Mesenchymal stem cell (in vitro differentiated cells and primary cell): ENCODE results near the gene DENND4B.

Experiments
- DNase-seq: peaks from one replicate; pipeline ENCODE4 v3.0.0-alpha.2; 2013
- H2AFZ ChIP-seq: one replicate; pipeline ENCODE4 v1.6.1; 2013; ENCODE audit warnings: low read depth, mild to moderate bottlenecking, control low read depth, inconsistent platforms, low read length, moderate library complexity
- H2AK5ac ChIP-seq: 2 replicates; pipeline ENCODE4 v1.6.1; 2013; ENCODE audit warnings: low read length, moderate library complexity, mild to moderate bottlenecking, inconsistent platforms; ENCODE audit not compliant: severe bottlenecking
- H2BK120ac ChIP-seq: one replicate; pipeline ENCODE4 v1.6.1; 2013; ENCODE audit warnings: low read depth, mild to moderate bottlenecking, inconsistent platforms, low read length, moderate library complexity
- H2BK12ac ChIP-seq, 2 experiments: one replicate each; pipeline ENCODE4 v1.6.1; 2013; ENCODE audit warnings: inconsistent platforms in 2 of 2, low read length in 2 of 2, mild to moderate bottlenecking in 2 of 2, moderate library complexity in 2 of 2, control low read depth in 1 of 2
- H2BK15ac ChIP-seq: one replicate; pipeline ENCODE4 v1.6.1; 2013; ENCODE audit warnings: mild to moderate bottlenecking, low read depth, inconsistent platforms; ENCODE audit not compliant: poor library complexity, severe bottlenecking
- H2BK5ac ChIP-seq: 2 replicates; pipeline ENCODE4 v1.6.1; 2013; ENCODE audit warnings: low read depth, mild to moderate bottlenecking, low read length, control low read depth, inconsistent platforms; ENCODE audit not compliant: poor library complexity, severe bottlenecking
- H3K14ac ChIP-seq, 2 experiments: one replicate each; pipeline ENCODE4 v1.6.1; 2013; ENCODE audit warnings: inconsistent platforms in 2 of 2, low read length in 2 of 2, control low read depth in 1 of 2, mild to moderate bottlenecking in 1 of 2, moderate library complexity in 1 of 2
- H3K18ac ChIP-seq, 2 experiments: one replicate each; pipeline ENCODE4 v1.6.1; 2013; ENCODE audit warnings: inconsistent platforms in 2 of 2, low read length in 2 of 2, control low read depth in 1 of 2, low read depth in 1 of 2, mild to moderate bottlenecking in 1 of 2
- H3K23ac ChIP-seq, 2 experiments: one replicate each; pipeline ENCODE4 v1.6.1; 2013; ENCODE audit warnings: inconsistent platforms in 2 of 2, low read length in 2 of 2, mild to moderate bottlenecking in 2 of 2, moderate library complexity in 2 of 2, control low read depth in 1 of 2
- H3K27ac ChIP-seq: 2 replicates; pipeline ENCODE4 v1.5.1; 2013; ENCODE audit warnings: mild to moderate bottlenecking, moderate library complexity, low read length, control low read depth, inconsistent platforms; ENCODE audit not compliant: poor library complexity, severe bottlenecking
- H3K27me3 ChIP-seq, 2 experiments: 2 replicates each; pipeline versions ENCODE4 v1.6.1 to v1.7.0; 2013; ENCODE audit warnings: low read length in 2 of 2, mild to moderate bottlenecking in 2 of 2, moderate library complexity in 2 of 2, control low read depth in 1 of 2, inconsistent platforms in 1 of 2; ENCODE audit not compliant: control insufficient read depth in 1 of 2, insufficient read depth in 1 of 2
- H3K36me3 ChIP-seq, 2 experiments: 2 replicates each; pipeline versions ENCODE4 v1.6.1 to v1.7.0; 2013; ENCODE audit warnings: low read length in 2 of 2, control low read depth in 1 of 2, inconsistent platforms in 1 of 2, low read depth in 1 of 2, mild to moderate bottlenecking in 1 of 2; ENCODE audit not compliant: insufficient read depth in 2 of 2, control insufficient read depth in 1 of 2
- H3K4ac ChIP-seq, 2 experiments: one replicate each; pipeline ENCODE4 v1.6.1; 2013; ENCODE audit warnings: inconsistent platforms in 2 of 2, low read length in 2 of 2, mild to moderate bottlenecking in 2 of 2, moderate library complexity in 2 of 2, control low read depth in 1 of 2, low read depth in 1 of 2
- H3K4me1 ChIP-seq: 2 replicates; pipeline ENCODE4 v1.6.1; 2013; ENCODE audit warnings: low read depth, low read length, control low read depth; ENCODE audit not compliant: control insufficient read depth, insufficient read depth
- H3K4me2 ChIP-seq: 2 replicates; pipeline ENCODE4 v1.6.1; 2013; ENCODE audit warnings: low read length, mild to moderate bottlenecking, inconsistent platforms; ENCODE audit not compliant: poor library complexity, severe bottlenecking
- H3K4me3 ChIP-seq, 2 experiments: 2 replicates each; pipeline versions ENCODE4 v1.5.1 to v1.7.0; 2013; ENCODE audit warnings: low read length in 2 of 2, mild to moderate bottlenecking in 2 of 2, control low read depth in 1 of 2, low read depth in 1 of 2; ENCODE audit not compliant: insufficient read depth in 1 of 2
- H3K79me1 ChIP-seq: replicated peaks from 2 replicates; pipeline ENCODE4 v1.6.1; 2013; ENCODE audit warnings: mild to moderate bottlenecking, control low read depth, low read length, inconsistent platforms; ENCODE audit not compliant: poor library complexity, severe bottlenecking
- H3K9ac ChIP-seq: 2 replicates; pipeline ENCODE4 v1.7.0; 2013; ENCODE audit warnings: mild to moderate bottlenecking, low read length, moderate library complexity
- H3K9me3 ChIP-seq: 2 replicates; pipeline ENCODE4 v1.7.0; 2013; ENCODE audit warnings: mild to moderate bottlenecking, low read length; ENCODE audit not compliant: control insufficient read depth
- H4K8ac ChIP-seq: one replicate; pipeline ENCODE4 v1.6.1; 2013; ENCODE audit warnings: inconsistent platforms, mild to moderate bottlenecking, low read length, moderate library complexity
- H4K91ac ChIP-seq: one replicate; pipeline ENCODE4 v1.6.1; 2013; ENCODE audit warnings: mild to moderate bottlenecking, low read length, inconsistent platforms
- WGBS: methylation state at CpG from one replicate; pipeline ENCODE4 v1.1.7; 2013; ENCODE audit warnings: mixed read lengths; 5-methylcytosine and 5-hydroxymethylcytosine counted together

The DENND4B gene

GRCh38 chr1:153958111-153958960 lies 11.8 kb upstream of the DENND4B start, which contains the start of gene CRTC2:
TSS of gene CRTC2 (minus strand) at chr1:153958612. CDS start at chr1:153958497, 115 bp downstream.
- H3K9me3 ChIP-seq = no peaks in the 10 kb centered on the region
- WGBS = 1% methylated on average over 71 of the region's 75 CpGs

GRCh38 chr1:153957744-153958110 lies 11.2 kb upstream of the DENND4B start:
- peak overlapping the region in 1 of 2 experiments; percentile 92 for H3K4ac ChIP-seq
- peaks cover 21% of the 10 kb centered on the region for H3K79me1 ChIP-seq
- H3K27me3 ChIP-seq = no peaks in the 10 kb centered on the region
- DNase-seq = peak; percentile 35
- H3K9ac ChIP-seq = peak overlapping the region; percentile 96
- H4K91ac ChIP-seq = no peak overlapping the region
- H3K4me2 ChIP-seq = peak overlapping the region; percentile 82
- H2BK12ac ChIP-seq = peak overlapping the region; percentile 4 to 23
- H3K23ac ChIP-seq = peak overlapping the region in 1 of 2 experiments; percentile 46
- H3K9me3 ChIP-seq = no peaks in the 10 kb centered on the region
- H3K4me3 ChIP-seq = peak overlapping the region; percentile 88 to 94
- H2BK15ac ChIP-seq = no peak overlapping the region
- no peak overlapping the region for H2BK120ac ChIP-seq
- H2AK5ac ChIP-seq = no peak overlapping the region
- WGBS = 0% methylated on average over 13 of the region's 13 CpGs
- peaks cover 22% of the 10 kb centered on the region for H3K4me1 ChIP-seq
- no peak overlapping the region for H2AFZ ChIP-seq
- peak overlapping the region; percentile 62 to 71 for H3K18ac ChIP-seq
- no peak overlapping the region for H4K8ac ChIP-seq
- H3K14ac ChIP-seq = peak overlapping the region in 1 of 2 experiments; percentile 61
- H2BK5ac ChIP-seq = peak overlapping the region; percentile 49
- peaks cover 34 to 42% of the 10 kb centered on the region in 2 experiments for H3K36me3 ChIP-seq
- peak overlapping the region; percentile 57 for H3K27ac ChIP-seq

More at GRCh38 chr1:153958111-153958960, 11.8 kb upstream of the DENND4B start, which contains the start of gene CRTC2:
- Histone ChIP-seq H3K36me3 (peaks cover 30 to 39% of the 10 kb centered on the region in 2 experiments), H2BK120ac (no peak within 1 kb of the TSS), H4K8ac (peak within 1 kb of the TSS; percentile 74), H3K9ac (peak within 1 kb of the TSS; percentile 96), H3K14ac (peak within 1 kb of the TSS in 1 of 2 experiments; percentile 97), H3K4ac (peak within 1 kb of the TSS in 1 of 2 experiments; percentile 92), H3K4me1 (peaks cover 22% of the 10 kb centered on the region), H3K4me3 (peak within 1 kb of the TSS; percentile 88 to 94), H2BK15ac (peak within 1 kb of the TSS; percentile 68), H3K79me1 (peaks cover 19% of the 10 kb centered on the region), H2BK12ac (peak within 1 kb of the TSS; percentile 4 to 23), H2BK5ac (peak within 1 kb of the TSS; percentile 49), H3K23ac (peak within 1 kb of the TSS in 1 of 2 experiments; percentile 60), H4K91ac (peak within 1 kb of the TSS; percentile 81), H3K4me2 (peak within 1 kb of the TSS; percentile 82), H2AFZ (peak within 1 kb of the TSS; percentile 67), H2AK5ac (no peak within 1 kb of the TSS), H3K27me3 (no peaks in the 10 kb centered on the region), H3K18ac (peak within 1 kb of the TSS; percentile 62 to 98), H3K27ac (peak within 1 kb of the TSS; percentile 89)
- DNase-seq = peak; percentile 99

GRCh38 chr1:153956997-153957715 lies 10.6 kb upstream of the DENND4B start:
- H3K36me3 ChIP-seq = peaks cover 40 to 47% of the 10 kb centered on the region in 2 experiments
- no peak overlapping the region for H2BK12ac ChIP-seq
- H3K23ac ChIP-seq = no peak overlapping the region
- H3K27me3 ChIP-seq = no peaks in the 10 kb centered on the region
- H2AFZ ChIP-seq = no peak overlapping the region
- no peak overlapping the region for H2BK5ac ChIP-seq
- H3K79me1 ChIP-seq = peaks cover 26% of the 10 kb centered on the region
- peak overlapping the region; percentile 57 for H3K27ac ChIP-seq
- no peak overlapping the region for H2AK5ac ChIP-seq
- no peaks in the 10 kb centered on the region for H3K9me3 ChIP-seq
- no peak for DNase-seq
- H3K14ac ChIP-seq = no peak overlapping the region
- no peak overlapping the region for H3K18ac ChIP-seq
- 32% methylated on average over 5 of the region's 6 CpGs for WGBS
- H2BK15ac ChIP-seq = peak overlapping the region; percentile 68
- H3K4me1 ChIP-seq = peaks cover 17% of the 10 kb centered on the region
- no peak overlapping the region for H2BK120ac ChIP-seq
- H3K4me2 ChIP-seq = peak overlapping the region; percentile 82
- H4K8ac ChIP-seq = no peak overlapping the region
- peak overlapping the region; percentile 88 to 94 for H3K4me3 ChIP-seq
- H4K91ac ChIP-seq = no peak overlapping the region
- H3K9ac ChIP-seq = peak overlapping the region; percentile 96
- H3K4ac ChIP-seq = no peak overlapping the region

- Histone ChIP-seq H2AK5ac (no peak overlapping the region), H3K79me1 (peaks cover 31% of the 10 kb centered on the region), H3K27me3 (no peaks in the 10 kb centered on the region), H2BK120ac (no peak overlapping the region), H3K9ac (no peak overlapping the region), H3K4me2 (no peak overlapping the region), H3K4me1 (peaks cover 15% of the 10 kb centered on the region), H3K4me3 (no peak overlapping the region), H4K8ac (no peak overlapping the region), H3K4ac (no peak overlapping the region), H2AFZ (no peak overlapping the region), H4K91ac (no peak overlapping the region), H2BK15ac (no peak overlapping the region), H3K18ac (no peak overlapping the region), H3K27ac (no peak overlapping the region), H3K9me3 (no peaks in the 10 kb centered on the region), H2BK5ac (no peak overlapping the region), H3K23ac (no peak overlapping the region), H2BK12ac (no peak overlapping the region), H3K36me3 (peaks cover 45 to 53% of the 10 kb centered on the region in 2 experiments), H3K14ac (no peak overlapping the region)
- DNase-seq = no peak
- WGBS = 98% methylated on average over 10 of the region's 10 CpGs
These were observed 8.3 kb upstream of the DENND4B start for GRCh38 chr1:153954826-153955225.
